K562 (cell line): ENCODE measurements around the gene PACS2. TPM values are rescaled to one million over a fixed set of nuclear protein-coding genes. Genes with fewer than 3 reads are reported as not detected.

Experiments used
- ATAC-seq: fragments of 200-7000 bp; cut with Tn5 transposase; 3 replicates; pipeline ENCODE4 v1.9.1; 2020; ENCODE audit warnings: moderate library complexity
- BruUV-seq: library from RNA; stranded (reverse); fragments of 400-500 nt; replicated peaks from 2 replicates; lab custom pipeline; 2021; lab: Mats Ljungman, UMichigan
- CTCF ChIA-PET: fragments of 300-600 bp; formaldehyde crosslinking; extraction: SDS; loops from one replicate; lab custom pipeline; 2021; ENCODE audit warnings: low intra/inter-chr PET ratio; lab: Yijun Ruan, JAX
- POLR2A ChIA-PET: fragments of 300-600, 350-650 bp; sonication (Branson Sonifier 250); formaldehyde crosslinking; extraction: SDS; loops from one replicate; lab custom pipeline; 2021; ENCODE audit warnings: antibody characterized with exemption, inconsistent platforms; lab: Yijun Ruan, JAX
- DNase-seq, 4 experiments: peaks; one replicate each; pipeline versions ENCODE4 v3.0.0 to v3.0.0-alpha.2; 2011 to 2018; ENCODE audit warnings: low spot score in 3 of 4, mixed read lengths in 3 of 4; ENCODE audit errors: extremely low read depth in 1 of 4
- FAIRE-seq: peaks from 2 replicates; lab custom pipeline; 2011; peaks lifted over from hg19 to GRCh38; lab: Jason Lieb, UNC
- H2AFZ ChIP-seq: 2 replicates; pipeline ENCODE4 v1.6.0; 2011; ENCODE audit warnings: low read depth, low read length, control low read depth, inconsistent platforms
- H3K27ac ChIP-seq: fragments of 200-600 bp; 3 replicates; pipeline ENCODE4 v1.8.0; 2011; ENCODE audit warnings: low read depth, mild to moderate bottlenecking, control low read depth, inconsistent platforms, low read length, moderate library complexity, mixed read lengths; ENCODE audit errors: extremely low read depth
- H3K27me3 ChIP-seq, 2 experiments: fragments of 300-600 bp in 1 of 2; 2 replicates in 1 of 2; 3 replicates in 1 of 2; pipeline versions ENCODE4 v1.6.0 to v1.8.0; 2011; ENCODE audit warnings: inconsistent platforms in 2 of 2, low read length in 2 of 2, mild to moderate bottlenecking in 1 of 2, mixed read lengths in 1 of 2, moderate library complexity in 1 of 2; ENCODE audit not compliant: control insufficient read depth in 2 of 2, insufficient read depth in 2 of 2
- H3K36me3 ChIP-seq: fragments of 300-600 bp; 3 replicates; pipeline ENCODE4 v1.8.0; 2011; ENCODE audit warnings: mild to moderate bottlenecking, low read length, inconsistent platforms; ENCODE audit not compliant: control insufficient read depth, insufficient read depth
- H3K4me1 ChIP-seq, 2 experiments: fragments of 200-600 bp in 1 of 2; replicated peaks in 1 of 2; 2 replicates in 1 of 2; 3 replicates in 1 of 2; pipeline versions ENCODE4 v1.5.1 to v1.8.0; 2011; ENCODE audit warnings: inconsistent platforms in 2 of 2, low read length in 2 of 2, mild to moderate bottlenecking in 1 of 2, mixed read lengths in 1 of 2, moderate library complexity in 1 of 2; ENCODE audit not compliant: control insufficient read depth in 2 of 2, insufficient read depth in 2 of 2
- H3K4me2 ChIP-seq: 2 replicates; pipeline ENCODE4 v1.6.1; 2011; ENCODE audit warnings: low read length, control low read depth, inconsistent platforms, mixed read lengths; ENCODE audit not compliant: insufficient read depth
- H3K4me3 ChIP-seq: fragments of 200-600 bp; sonication (generic), shearing (Covaris generic); 2 replicates; pipeline ENCODE4 v1.5.1; 2016; ENCODE audit warnings: control low read depth, inconsistent platforms
- H3K79me2 ChIP-seq: fragments of 200-600 bp; 3 replicates; pipeline ENCODE4 v1.8.0; 2011; ENCODE audit warnings: low read length, inconsistent platforms; ENCODE audit not compliant: control insufficient read depth, insufficient read depth
- H3K9ac ChIP-seq, 2 experiments: 2 replicates each; pipeline versions ENCODE4 v1.6.0 to v1.6.1; 2011; ENCODE audit warnings: low read depth in 2 of 2, low read length in 2 of 2, control low read depth in 1 of 2, inconsistent platforms in 1 of 2, mild to moderate bottlenecking in 1 of 2, mixed read lengths in 1 of 2; ENCODE audit not compliant: insufficient read depth in 1 of 2
- H3K9me1 ChIP-seq: one replicate; pipeline ENCODE4 v1.6.0; 2011; ENCODE audit warnings: inconsistent platforms, mild to moderate bottlenecking, low read length, moderate library complexity; ENCODE audit not compliant: control insufficient read depth, insufficient read depth
- H3K9me3 ChIP-seq: replicated peaks from 2 replicates; pipeline ENCODE4 v1.5.1; 2011; ENCODE audit warnings: low read depth, low read length, inconsistent platforms; ENCODE audit not compliant: control insufficient read depth, insufficient read depth
- H4K20me1 ChIP-seq: replicated peaks from 2 replicates; pipeline ENCODE4 v1.6.1; 2011; ENCODE audit warnings: low read length, inconsistent platforms, mixed read lengths; ENCODE audit not compliant: control insufficient read depth, insufficient read depth
- KAT7 ChIP-seq: sonication (generic); formaldehyde crosslinking; IDR thresholded peaks from 2 replicates; pipeline ENCODE4 v1.8.0; 2022; ENCODE audit warnings: missing genetic modification reagents, mild to moderate bottlenecking, borderline replicate concordance
- MYC ChIP-seq, 2 experiments: fragments of 250-450 bp in 1 of 2; sonication (Bioruptor Pico) in 1 of 2; IDR thresholded peaks; 2 replicates each; pipeline versions ENCODE4 v1.5.1 to v1.6.1; 2012 to 2021; ENCODE audit warnings: low read depth in 2 of 2, borderline replicate concordance in 1 of 2, improper control_type of control experiment in 1 of 2, low read length in 1 of 2, mild to moderate bottlenecking in 1 of 2, moderate library complexity in 1 of 2
- SIX5 ChIP-seq, 2 experiments: IDR thresholded peaks; 2 replicates each; pipeline ENCODE4 v1.6.1; 2011; ENCODE audit warnings: low read length in 2 of 2, borderline replicate concordance in 1 of 2, low read depth in 1 of 2, mild to moderate bottlenecking in 1 of 2, moderate library complexity in 1 of 2; ENCODE audit not compliant: insufficient read depth in 1 of 2
- TCF7 ChIP-seq: sonication (generic); IDR thresholded peaks from 2 replicates; pipeline ENCODE4 v1.6.1; 2016; ENCODE audit warnings: antibody characterized with exemption, borderline replicate concordance
- TSC22D4 ChIP-seq: fragments of 450-650 bp; IDR thresholded peaks from 2 replicates; pipeline ENCODE4 v1.6.1; 2016; ENCODE audit warnings: missing genetic modification characterization, missing biosample characterization, control low read depth
- ZNF197 ChIP-seq: fragments of 200-800 bp; sonication (Bioruptor generic); IDR thresholded peaks from 2 replicates; pipeline ENCODE4 v1.6.1; 2016; ENCODE audit warnings: low read depth, missing genetic modification characterization, missing compliant biosample characterization
- ZNF778 ChIP-seq: fragments of 450-650 bp; formaldehyde crosslinking; IDR thresholded peaks from 2 replicates; pipeline ENCODE4 v1.4.0; 2020; ENCODE audit warnings: mild to moderate bottlenecking, moderate library complexity
- WGBS: fragments of 100-300 bp; shearing (Covaris generic); methylation state at CpG from one replicate; pipeline ENCODE4 v1.1.6; 2016; ENCODE audit warnings: low coverage, mixed read lengths; ENCODE audit not compliant: insufficient coverage; ENCODE audit errors: missing lambda C conversion rate; 5-methylcytosine and 5-hydroxymethylcytosine counted together
- in situ Hi-C: fragments of 300-500 bp; cut with MboI; formaldehyde crosslinking; loops from 4 replicates; pipeline ENCODE4 v1.15.0; 2018; ENCODE audit warnings: inconsistent platforms, mixed read lengths
- intact Hi-C: fragments of 100-400 bp; cut with micrococcal nuclease; formaldehyde crosslinking; loops from 2 replicates; pipeline ENCODE4 v1.14.2; 2022
- polyA plus RNA-seq, 8 experiments: library from polyadenylated mRNA; depleted of rRNA in 4 of 8; stranded (reverse) in 5 of 8; unstranded in 3 of 8; fragments of >200 nt; fragmentation: Nextera tagmentation in 2 of 8; fragmentation: Illumina TruSeq in 1 of 8; extraction: Ambion mirVana in 2 of 8; extraction: Trizol in 1 of 8; gene quantifications; 2 replicates each; pipeline versions ENCODE4 v1.2.1 to v1.2.3, GENCODE V29; 2011 to 2014; ENCODE audit warnings: inconsistent platforms in 1 of 8, missing spikeins in 1 of 8
- total RNA-seq, 7 experiments: library from RNA; depleted of rRNA in 6 of 7; stranded (reverse); fragments of >200 nt in 6 of 7; fragmentation: Illumina TruSeq in 2 of 7; extraction: Trizol in 2 of 7; gene quantifications; 2 replicates each; pipeline versions ENCODE4 v1.2.1 to v1.2.3, GENCODE V29; 2011 to 2021; ENCODE audit warnings: low replicate concordance in 1 of 7
- TF ChIP-seq, protein P1 (sequence below): fragments of 450-650 bp; formaldehyde crosslinking; conservative IDR thresholded peaks from 2 replicates; pipeline ENCODE4 v1.4.0; 2022; ENCODE audit warnings: mild to moderate bottlenecking, missing genetic modification characterization
- TF ChIP-seq, protein P2 (sequence below): fragments of 250-450 bp; sonication (Bioruptor Pico); IDR thresholded peaks from 2 replicates; pipeline ENCODE4 v1.5.0; 2021

PACS2 gene
- total and polyA plus RNA-seq, 9 of the 15 experiments (the other 6 are each of a cell fraction or from before 2014, with no cell fraction given), result 0.11 to 20.8 (median 9.9) TPM

GRCh38 chr14:105431256-105431655 lies 116.7 kb downstream of the PACS2 start:
- H3K4me2 ChIP-seq, result no peak overlapping the region
- peaks cover 83% of the 10 kb centered on the region for H3K79me2 ChIP-seq

More at GRCh38 chr14:105431256-105431655, 116.7 kb downstream of the PACS2 start:
- Histone ChIP-seq H3K27me3 (no peaks in the 10 kb centered on the region), H2AFZ (no peak overlapping the region), H3K9me1 (no peaks in the 10 kb centered on the region), H3K4me1 (peaks cover 0 to 12% of the 10 kb centered on the region in 2 experiments; a peak in 2 of 5 replicates), H3K9ac (no peak overlapping the region), H3K9me3 (no peaks in the 10 kb centered on the region; the same call in 1 of the 2 replicates), H3K36me3 (peaks cover 36% of the 10 kb centered on the region; the same call in 2 of the 3 replicates), H4K20me1 (no peaks in the 10 kb centered on the region), H3K4me3 (no peak overlapping the region), H3K27ac (no peak overlapping the region)
- POLR2A ChIA-PET, result interaction anchor here (0.6 to 1.0 kb wide), 2 partner anchors 11 to 28 kb away, joined by 3 read pairs; no protein-coding TSS in a partner anchor
- FAIRE-seq (no peak), ATAC-seq (no peak), DNase-seq (no peak)
- 75% methylated on average over 1 of the region's 1 CpG for WGBS
- BruUV-seq, result no TSS peak
- TF ChIP-seq ZNF197 (CRISPR knock-in tag), result no peak
- no peak for TF ChIP-seq KAT7
- TF ChIP-seq ZNF778 (CRISPR knock-in tag), result no peak
- TF ChIP-seq, protein P1, sequence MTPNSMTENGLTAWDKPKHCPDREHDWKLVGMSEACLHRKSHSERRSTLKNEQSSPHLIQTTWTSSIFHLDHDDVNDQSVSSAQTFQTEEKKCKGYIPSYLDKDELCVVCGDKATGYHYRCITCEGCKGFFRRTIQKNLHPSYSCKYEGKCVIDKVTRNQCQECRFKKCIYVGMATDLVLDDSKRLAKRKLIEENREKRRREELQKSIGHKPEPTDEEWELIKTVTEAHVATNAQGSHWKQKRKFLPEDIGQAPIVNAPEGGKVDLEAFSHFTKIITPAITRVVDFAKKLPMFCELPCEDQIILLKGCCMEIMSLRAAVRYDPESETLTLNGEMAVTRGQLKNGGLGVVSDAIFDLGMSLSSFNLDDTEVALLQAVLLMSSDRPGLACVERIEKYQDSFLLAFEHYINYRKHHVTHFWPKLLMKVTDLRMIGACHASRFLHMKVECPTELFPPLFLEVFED (CRISPR knock-in tag), result no peak
- TF ChIP-seq TSC22D4 (tag), result no peak
- no peak for TF ChIP-seq MYC (IDR thresholded peaks at IDR 0.05; ENCODE audit: low read depth, low read length)
- no peak for TF ChIP-seq MYC (CRISPR knock-in tag; IDR thresholded peaks at IDR 0.05; ENCODE audit: borderline replicate concordance, low read depth)
- no peak for TF ChIP-seq SIX5 (IDR thresholded peaks at IDR 0.05; ENCODE audit: borderline replicate concordance in 1 of 2, insufficient read depth in 1 of 2, low read depth in 1 of 2, low read length in 2 of 2)
- TF ChIP-seq, protein P2, sequence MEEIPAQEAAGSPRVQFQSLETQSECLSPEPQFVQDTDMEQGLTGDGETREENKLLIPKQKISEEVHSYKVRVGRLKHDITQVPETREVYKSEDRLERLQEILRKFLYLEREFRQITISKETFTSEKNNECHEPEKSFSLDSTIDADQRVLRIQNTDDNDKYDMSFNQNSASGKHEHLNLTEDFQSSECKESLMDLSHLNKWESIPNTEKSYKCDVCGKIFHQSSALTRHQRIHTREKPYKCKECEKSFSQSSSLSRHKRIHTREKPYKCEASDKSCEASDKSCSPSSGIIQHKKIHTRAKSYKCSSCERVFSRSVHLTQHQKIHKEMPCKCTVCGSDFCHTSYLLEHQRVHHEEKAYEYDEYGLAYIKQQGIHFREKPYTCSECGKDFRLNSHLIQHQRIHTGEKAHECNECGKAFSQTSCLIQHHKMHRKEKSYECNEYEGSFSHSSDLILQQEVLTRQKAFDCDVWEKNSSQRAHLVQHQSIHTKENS (CRISPR knock-in tag), result no peak
- TF ChIP-seq TCF7, result no peak
- intact Hi-C loops (no loop called here), in situ Hi-C loops (no loop called here)
- CTCF ChIA-PET, result no interaction called here
